CD4-positive, alpha-beta memory T cell (primary cell): ENCODE measurements around the gene LYRM4. TPM values are rescaled to one million over a fixed set of nuclear protein-coding genes. Genes with fewer than 3 reads are reported as not detected.

Experiments
- CTCF ChIA-PET: fragments of 350-600 bp; sonication (Branson Sonifier 250); formaldehyde crosslinking; loops from one replicate; lab custom pipeline; 2021; ENCODE audit warnings: inconsistent platforms; ENCODE audit not compliant: partially characterized antibody; lab: Charles Lee
- POLR2A ChIA-PET: fragments of 350-600 bp; sonication (Branson Sonifier 250); formaldehyde crosslinking; loops from one replicate; lab custom pipeline; 2021; ENCODE audit not compliant: partially characterized antibody; lab: Charles Lee
- DNase-seq, 5 donors: peaks; one replicate each; pipeline versions ENCODE4 v3.0.0 to v3.0.0-alpha.2; 2020 to 2022; ENCODE audit warnings: mixed read lengths in 1 of 5
- H3K27ac ChIP-seq: one replicate; pipeline ENCODE4 v1.7.0; 2013; ENCODE audit warnings: low read depth, low read length
- H3K27me3 ChIP-seq: 2 replicates; pipeline ENCODE4 v1.7.0; 2013; ENCODE audit warnings: mild to moderate bottlenecking, low read length, moderate library complexity; ENCODE audit not compliant: insufficient read depth
- H3K36me3 ChIP-seq: 2 replicates; pipeline ENCODE4 v1.7.0; 2013; ENCODE audit warnings: mild to moderate bottlenecking, low read length, moderate library complexity; ENCODE audit not compliant: insufficient read depth
- H3K4me1 ChIP-seq: 2 replicates; pipeline ENCODE4 v1.7.0; 2013; ENCODE audit warnings: mild to moderate bottlenecking, low read length, moderate library complexity; ENCODE audit not compliant: insufficient read depth
- H3K4me3 ChIP-seq, 2 donors: one replicate each; pipeline ENCODE4 v1.7.0; 2013; ENCODE audit warnings: low read length in 2 of 2, mild to moderate bottlenecking in 1 of 2
- H3K9me3 ChIP-seq, 2 donors: one replicate each; pipeline ENCODE4 v1.7.0; 2013; ENCODE audit warnings: low read length in 2 of 2, control low read depth in 1 of 2; ENCODE audit not compliant: control insufficient read depth in 1 of 2
- H3K27ac Mint-ChIP-seq, 7 donors: one replicate each; pipeline ENCODE4 v1.8.0; 2020 to 2021; ENCODE audit warnings: mixed read lengths in 7 of 7, mild to moderate bottlenecking in 6 of 7, inconsistent platforms in 3 of 7, moderate library complexity in 3 of 7
- H3K27me3 Mint-ChIP-seq, 2 donors: one replicate each; pipeline ENCODE4 v1.8.0; 2020 to 2021; ENCODE audit warnings: mixed read lengths in 2 of 2
- H3K36me3 Mint-ChIP-seq, 2 donors: one replicate each; pipeline ENCODE4 v1.8.0; 2020 to 2021; ENCODE audit warnings: mixed read lengths in 2 of 2, inconsistent platforms in 1 of 2, mild to moderate bottlenecking in 1 of 2
- H3K4me1 Mint-ChIP-seq, 4 donors: one replicate each; pipeline ENCODE4 v1.8.0; 2020 to 2021; ENCODE audit warnings: mixed read lengths in 4 of 4, mild to moderate bottlenecking in 1 of 4
- H3K4me3 Mint-ChIP-seq, 8 donors: one replicate each; pipeline ENCODE4 v1.8.0; 2020 to 2021; ENCODE audit warnings: mixed read lengths in 8 of 8, mild to moderate bottlenecking in 7 of 8, moderate library complexity in 6 of 8, inconsistent platforms in 3 of 8
- H3K9me3 Mint-ChIP-seq, 8 donors: one replicate each; pipeline ENCODE4 v1.8.0; 2020 to 2021; ENCODE audit warnings: mixed read lengths in 8 of 8, mild to moderate bottlenecking in 5 of 8, inconsistent platforms in 3 of 8, moderate library complexity in 1 of 8
- intact Hi-C: fragments of 100-400 bp; cut with micrococcal nuclease; formaldehyde crosslinking; loops from one replicate; pipeline ENCODE4 v1.15.1; 2023
- polyA plus RNA-seq, 2 donors: library from polyadenylated mRNA; unstranded; fragments of 300-500 nt; fragmentation: Illumina TruSeq; gene quantifications; one replicate each; pipeline ENCODE4 v1.2.3, GENCODE V29; 2021
- total RNA-seq, 2 experiments: library from RNA; stranded (reverse); gene quantifications; one replicate each; pipeline ENCODE4 v1.2.3, GENCODE V29; 2021

LYRM4 gene
- total and polyA plus RNA-seq, 4 experiments from 2014 or later, result 10.6 to 26.4 (median 15.2) TPM

DNA sequence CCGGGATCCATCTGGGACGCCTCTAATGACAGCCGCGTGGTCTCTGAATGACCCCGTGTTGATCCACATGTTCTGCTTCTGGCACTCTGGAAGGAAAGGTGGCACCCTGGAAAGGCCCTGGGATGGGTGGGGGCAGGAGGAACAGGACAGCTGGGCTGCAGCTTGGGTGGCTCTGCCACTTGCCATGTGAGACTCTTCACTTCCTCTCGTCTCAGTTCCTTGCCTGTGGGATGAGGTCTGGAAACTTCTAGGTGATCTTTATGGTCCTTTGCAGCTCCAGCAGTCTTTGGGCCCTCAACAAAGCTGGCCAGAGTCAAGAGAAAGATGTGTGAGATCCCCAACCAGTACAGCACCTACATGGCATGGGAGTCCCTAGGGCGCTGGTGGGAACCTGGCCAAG lies 149.1 kb downstream of the LYRM4 start:
- Mint-ChIP-seq H3K27me3 (no peaks in the 10 kb centered on the region), H3K4me1 (no peaks in the 10 kb centered on the region), H3K9me3 (peaks cover 0 to 1% (median 0%) of the 10 kb centered on the region in 8 donors), H3K27ac (no peak overlapping the region), H3K4me3 (no peak overlapping the region), H3K36me3 (peaks cover 0 to 23% of the 10 kb centered on the region in 2 donors)
- Histone ChIP-seq H3K27me3 (no peaks in the 10 kb centered on the region), H3K36me3 (no peaks in the 10 kb centered on the region), H3K9me3 (no peaks in the 10 kb centered on the region), H3K27ac (no peak overlapping the region), H3K4me1 (no peaks in the 10 kb centered on the region), H3K4me3 (no peak overlapping the region)
- no peak for DNase-seq
- ChIA-PET CTCF (no interaction called here), POLR2A (no interaction called here)
- intact Hi-C loops, result no loop called here

DNA sequence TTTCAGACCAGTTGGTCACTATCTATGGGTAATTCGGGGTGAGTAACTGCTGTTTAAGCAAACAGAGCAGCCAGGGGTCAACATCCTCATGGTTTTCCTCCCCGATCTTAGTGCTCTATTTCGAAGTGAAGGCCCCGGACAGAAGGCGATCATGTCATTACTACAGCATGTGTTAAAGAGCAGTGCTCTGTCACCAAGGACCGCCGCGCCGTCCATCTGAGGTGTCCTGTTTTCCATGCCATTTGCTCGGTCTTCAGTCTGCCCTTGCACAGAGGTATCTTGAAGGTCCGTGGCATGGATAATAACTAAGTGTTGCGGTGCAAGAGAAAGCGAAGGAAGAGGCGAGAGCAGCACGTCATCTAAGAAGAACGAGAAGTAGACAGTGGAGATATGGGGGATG lies 150.5 kb downstream of the LYRM4 start:
- Mint-ChIP-seq H3K9me3 (peaks cover 0 to 1% (median 0%) of the 10 kb centered on the region in 8 donors), H3K27me3 (no peaks in the 10 kb centered on the region), H3K4me1 (no peaks in the 10 kb centered on the region), H3K27ac (no peak overlapping the region), H3K4me3 (no peak overlapping the region), H3K36me3 (peaks cover 0 to 27% of the 10 kb centered on the region in 2 donors)
- no peaks in the 10 kb centered on the region for H3K4me1 ChIP-seq
- DNase-seq, result no peak
- CTCF ChIA-PET, result no interaction called here
- POLR2A ChIA-PET, result no interaction called here
- H3K4me3 ChIP-seq, result no peak overlapping the region
- H3K9me3 ChIP-seq, result no peaks in the 10 kb centered on the region
- H3K27ac ChIP-seq, result no peak overlapping the region
- no peaks in the 10 kb centered on the region for H3K27me3 ChIP-seq
- H3K36me3 ChIP-seq, result no peaks in the 10 kb centered on the region
- intact Hi-C loops, result no loop called here

DNA sequence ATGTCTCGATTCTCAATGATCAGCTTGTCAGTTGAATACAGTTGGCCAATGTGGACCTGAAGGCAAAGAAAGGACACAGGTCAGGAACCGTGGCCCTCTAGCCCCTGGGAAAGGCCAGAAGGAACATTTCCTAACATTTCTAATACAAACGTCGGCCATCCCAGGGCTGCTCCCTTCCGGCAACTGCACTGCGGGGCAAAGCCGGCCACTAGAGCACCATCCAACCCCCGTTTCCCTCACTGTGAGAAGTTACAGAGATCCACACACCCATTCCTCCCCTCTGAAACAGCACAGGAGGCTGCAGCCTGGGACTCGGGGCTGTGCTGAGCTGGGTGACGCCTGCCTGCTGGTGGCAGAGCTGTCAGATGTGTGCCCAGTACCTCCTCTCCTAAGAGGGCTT lies 151.3 kb downstream of the LYRM4 start:
- Histone ChIP-seq H3K9me3 (no peaks in the 10 kb centered on the region), H3K4me1 (no peaks in the 10 kb centered on the region), H3K27me3 (no peaks in the 10 kb centered on the region), H3K4me3 (no peak overlapping the region), H3K27ac (no peak overlapping the region), H3K36me3 (no peaks in the 10 kb centered on the region)
- ChIA-PET CTCF (no interaction called here), POLR2A (no interaction called here)
- DNase-seq, result no peak
- H3K27me3 Mint-ChIP-seq, result no peaks in the 10 kb centered on the region
- no peak overlapping the region for H3K4me3 Mint-ChIP-seq
- intact Hi-C loops, result no loop called here
- H3K4me1 Mint-ChIP-seq, result no peaks in the 10 kb centered on the region
- H3K27ac Mint-ChIP-seq, result no peak overlapping the region
- peaks cover 0 to 1% (median 0%) of the 10 kb centered on the region in 8 donors for H3K9me3 Mint-ChIP-seq
- peaks cover 0 to 27% of the 10 kb centered on the region in 2 donors for H3K36me3 Mint-ChIP-seq

DNA sequence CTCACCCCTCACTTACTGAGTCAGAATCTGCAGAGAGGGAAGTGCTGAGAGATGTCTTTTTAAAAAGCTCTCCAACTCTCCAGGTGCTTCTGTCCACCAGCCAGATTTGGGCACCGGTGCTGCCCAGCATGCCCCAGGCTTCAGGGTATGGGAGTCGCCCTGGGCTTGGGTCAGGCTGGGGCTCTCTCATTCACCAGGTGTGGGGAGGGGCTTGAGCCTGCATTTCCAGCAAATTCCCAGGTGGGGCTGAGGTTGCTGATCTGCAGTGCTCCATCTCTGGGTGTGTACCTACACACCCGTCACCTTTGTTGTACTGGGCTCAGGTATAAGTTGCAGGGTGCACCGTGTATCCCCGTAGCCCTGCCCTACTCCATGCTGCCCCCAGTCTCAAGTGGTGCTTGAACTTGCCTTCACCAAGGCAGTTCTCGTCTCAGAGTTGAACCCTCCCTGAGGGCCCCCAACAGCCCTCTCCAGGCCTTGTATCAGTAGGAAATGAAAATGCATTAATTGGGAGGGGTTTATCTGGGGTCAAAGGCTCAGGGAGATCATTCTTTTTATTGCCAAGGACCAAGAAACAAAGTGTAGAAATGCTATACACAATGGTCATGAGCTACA lies 152.1 kb downstream of the LYRM4 start:
- intact Hi-C loops, result no loop called here
- Mint-ChIP-seq H3K36me3 (peaks cover 0 to 25% of the 10 kb centered on the region in 2 donors), H3K9me3 (no peaks in the 10 kb centered on the region), H3K27ac (no peak overlapping the region), H3K4me1 (no peaks in the 10 kb centered on the region), H3K4me3 (no peak overlapping the region), H3K27me3 (no peaks in the 10 kb centered on the region)
- H3K27ac ChIP-seq, result no peak overlapping the region
- no peaks in the 10 kb centered on the region for H3K36me3 ChIP-seq
- no peaks in the 10 kb centered on the region for H3K4me1 ChIP-seq
- H3K27me3 ChIP-seq, result no peaks in the 10 kb centered on the region
- H3K9me3 ChIP-seq, result no peaks in the 10 kb centered on the region
- H3K4me3 ChIP-seq, result no peak overlapping the region
- POLR2A ChIA-PET, result no interaction called here
- no peak for DNase-seq
- CTCF ChIA-PET, result no interaction called here

DNA sequence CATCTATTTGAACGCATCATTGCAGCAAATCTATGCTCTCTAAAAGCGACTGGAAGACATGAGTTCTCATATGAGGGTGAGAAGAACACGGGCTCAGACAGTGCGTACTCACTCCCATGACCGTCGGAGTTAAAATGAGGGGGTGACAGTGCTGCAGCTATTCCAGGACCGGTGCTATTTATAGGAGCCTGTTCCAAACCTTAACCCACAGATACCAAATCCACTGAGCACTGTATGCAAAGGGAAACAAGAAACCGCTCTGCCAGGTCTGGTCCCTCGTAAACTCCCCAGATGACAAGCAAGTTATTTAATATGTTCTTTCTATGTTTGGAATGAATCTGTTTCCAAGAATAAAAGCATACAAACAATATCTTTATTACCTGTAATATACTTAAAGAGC lies 152.7 kb downstream of the LYRM4 start:
- Mint-ChIP-seq H3K4me1 (no peaks in the 10 kb centered on the region), H3K9me3 (no peaks in the 10 kb centered on the region), H3K4me3 (no peak overlapping the region), H3K27me3 (no peaks in the 10 kb centered on the region), H3K36me3 (peaks cover 0 to 19% of the 10 kb centered on the region in 2 donors), H3K27ac (no peak overlapping the region)
- intact Hi-C loops, result no loop called here
- H3K27ac ChIP-seq, result no peak overlapping the region
- H3K9me3 ChIP-seq, result no peaks in the 10 kb centered on the region
- H3K4me3 ChIP-seq, result no peak overlapping the region
- no peaks in the 10 kb centered on the region for H3K4me1 ChIP-seq
- ChIA-PET POLR2A (no interaction called here), CTCF (interaction anchor here (0.6 kb wide), 1 partner anchor 37 kb away, joined by 3 read pairs; no protein-coding TSS in a partner anchor)
- no peaks in the 10 kb centered on the region for H3K27me3 ChIP-seq
- DNase-seq, result no peak
- H3K36me3 ChIP-seq, result no peaks in the 10 kb centered on the region

DNA sequence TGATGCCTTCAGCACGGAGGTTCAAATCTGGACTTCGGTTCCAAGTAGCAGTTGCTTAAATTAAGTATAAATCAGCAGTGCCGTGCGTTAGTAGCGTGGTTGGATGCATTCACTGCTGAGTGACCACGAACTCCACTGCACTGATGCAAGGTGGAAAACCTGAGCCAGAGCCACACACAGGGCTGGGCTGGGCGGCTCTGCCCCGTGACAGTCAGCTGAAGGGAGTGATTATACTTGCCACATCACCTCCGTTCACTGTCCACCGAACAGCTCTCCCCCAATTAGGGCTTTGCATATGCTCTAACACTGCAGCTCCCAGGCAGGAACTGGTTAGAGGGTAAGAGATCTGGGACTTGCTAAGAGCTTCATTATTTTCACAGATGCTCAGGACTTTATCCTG lies 153.4 kb downstream of the LYRM4 start:
- Histone ChIP-seq H3K4me1 (no peaks in the 10 kb centered on the region), H3K27me3 (no peaks in the 10 kb centered on the region), H3K36me3 (no peaks in the 10 kb centered on the region), H3K9me3 (no peaks in the 10 kb centered on the region), H3K4me3 (no peak overlapping the region), H3K27ac (no peak overlapping the region)
- Mint-ChIP-seq H3K4me3 (no peak overlapping the region), H3K9me3 (no peaks in the 10 kb centered on the region), H3K36me3 (peaks cover 0 to 14% of the 10 kb centered on the region in 2 donors), H3K4me1 (no peaks in the 10 kb centered on the region), H3K27me3 (no peaks in the 10 kb centered on the region), H3K27ac (no peak overlapping the region)
- CTCF ChIA-PET, result interaction anchor here (0.6 kb wide), 1 partner anchor 37 kb away, joined by 3 read pairs; no protein-coding TSS in a partner anchor
- POLR2A ChIA-PET, result no interaction called here
- no peak for DNase-seq
- intact Hi-C loops, result no loop called here

DNA sequence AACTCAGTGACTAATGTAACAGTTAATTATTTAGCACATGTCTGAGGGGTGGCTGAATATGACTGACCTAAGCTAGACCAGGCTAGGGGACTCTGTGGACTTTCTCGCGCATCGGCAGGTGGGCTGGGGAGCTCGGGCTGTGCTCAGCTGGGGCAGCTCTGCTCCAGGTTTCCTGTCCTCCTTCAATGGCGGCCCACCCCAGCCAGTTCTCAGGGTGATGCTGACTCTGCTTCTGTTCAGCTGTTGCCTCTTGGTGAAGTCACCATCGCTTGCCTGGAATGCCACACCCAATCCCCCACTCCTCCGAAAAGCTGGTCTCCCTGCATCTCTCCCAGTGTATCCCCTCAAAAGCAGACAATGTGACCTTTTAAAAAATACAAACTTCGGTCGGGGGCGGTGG lies 155.6 kb downstream of the LYRM4 start:
- Mint-ChIP-seq H3K4me1 (no peaks in the 10 kb centered on the region), H3K27ac (no peak overlapping the region), H3K4me3 (no peak overlapping the region), H3K36me3 (peaks cover 0 to 4% of the 10 kb centered on the region in 2 donors), H3K27me3 (no peaks in the 10 kb centered on the region), H3K9me3 (peaks cover 0 to 4% (median 0%) of the 10 kb centered on the region in 8 donors)
- DNase-seq, result no peak
- no peak overlapping the region for H3K4me3 ChIP-seq
- H3K36me3 ChIP-seq, result no peaks in the 10 kb centered on the region
- ChIA-PET POLR2A (no interaction called here), CTCF (no interaction called here)
- no peaks in the 10 kb centered on the region for H3K27me3 ChIP-seq
- H3K9me3 ChIP-seq, result no peaks in the 10 kb centered on the region
- no peaks in the 10 kb centered on the region for H3K4me1 ChIP-seq
- no peak overlapping the region for H3K27ac ChIP-seq
- intact Hi-C loops, result no loop called here
